MM.1S (cell line): ENCODE measurements around the gene ALB.

Experiments used
- EZH2phosphoT487 ChIP-seq: fragments of 300-600 bp; sonication (generic); IDR thresholded peaks from 2 replicates; pipeline ENCODE4 v1.6.1; 2018; ENCODE audit warnings: antibody characterized with exemption, low read length
- TF ChIP-seq, protein P1 (sequence below): fragments of 300-600 bp; sonication (generic); IDR thresholded peaks from 2 replicates; pipeline ENCODE4 v1.5.1; 2016; ENCODE audit warnings: antibody characterized with exemption, low read length, mixed read lengths

DNA sequence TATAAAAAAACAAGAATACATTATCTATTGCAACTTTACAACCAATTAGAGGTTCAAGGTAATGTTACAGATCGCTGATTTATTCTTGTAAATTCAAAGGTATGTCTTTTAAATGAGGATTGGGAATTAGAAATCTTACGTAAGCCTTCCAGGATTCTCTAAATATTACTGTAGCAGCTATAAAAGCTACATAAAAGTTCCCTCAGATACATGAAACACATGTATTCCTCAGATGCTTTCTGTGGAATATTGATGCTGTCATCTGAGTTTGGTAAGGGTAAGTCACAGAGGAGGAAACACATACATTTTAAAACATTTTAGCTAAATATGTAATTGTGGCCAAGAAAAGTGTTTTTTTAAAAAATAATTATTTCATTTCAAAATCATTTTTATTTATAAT lies 35.4 kb downstream of the ALB start:
- TF ChIP-seq, protein P1, sequence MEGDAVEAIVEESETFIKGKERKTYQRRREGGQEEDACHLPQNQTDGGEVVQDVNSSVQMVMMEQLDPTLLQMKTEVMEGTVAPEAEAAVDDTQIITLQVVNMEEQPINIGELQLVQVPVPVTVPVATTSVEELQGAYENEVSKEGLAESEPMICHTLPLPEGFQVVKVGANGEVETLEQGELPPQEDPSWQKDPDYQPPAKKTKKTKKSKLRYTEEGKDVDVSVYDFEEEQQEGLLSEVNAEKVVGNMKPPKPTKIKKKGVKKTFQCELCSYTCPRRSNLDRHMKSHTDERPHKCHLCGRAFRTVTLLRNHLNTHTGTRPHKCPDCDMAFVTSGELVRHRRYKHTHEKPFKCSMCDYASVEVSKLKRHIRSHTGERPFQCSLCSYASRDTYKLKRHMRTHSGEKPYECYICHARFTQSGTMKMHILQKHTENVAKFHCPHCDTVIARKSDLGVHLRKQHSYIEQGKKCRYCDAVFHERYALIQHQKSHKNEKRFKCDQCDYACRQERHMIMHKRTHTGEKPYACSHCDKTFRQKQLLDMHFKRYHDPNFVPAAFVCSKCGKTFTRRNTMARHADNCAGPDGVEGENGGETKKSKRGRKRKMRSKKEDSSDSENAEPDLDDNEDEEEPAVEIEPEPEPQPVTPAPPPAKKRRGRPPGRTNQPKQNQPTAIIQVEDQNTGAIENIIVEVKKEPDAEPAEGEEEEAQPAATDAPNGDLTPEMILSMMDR = no peak
- no peak for TF ChIP-seq EZH2phosphoT487
